NB4 (cell line): Measurements from ENCODE around the gene ANGEL1.

Experiments
- DNase-seq: peaks from one replicate; pipeline ENCODE4 v3.0.0; 2010; ENCODE audit warnings: low read depth
- H3K4me3 ChIP-seq: one replicate; pipeline ENCODE4 v1.5.1; 2011; ENCODE audit warnings: mild to moderate bottlenecking, low read depth, low read length, moderate library complexity
- CTCF ChIP-seq: IDR thresholded peaks from one replicate; pipeline ENCODE4 v1.5.1; 2012; ENCODE audit warnings: low read depth, low read length
- MYC ChIP-seq: IDR thresholded peaks from 2 replicates; pipeline ENCODE4 v1.6.1; 2011; ENCODE audit warnings: low read depth, low read length
- POLR2A ChIP-seq: IDR thresholded peaks from 2 replicates; pipeline ENCODE4 v1.6.1; 2011; ENCODE audit warnings: mild to moderate bottlenecking; ENCODE audit not compliant: insufficient read length; ENCODE audit errors: extremely low read depth
- TF ChIP-seq, protein P1 (sequence below): IDR thresholded peaks from 2 replicates; pipeline ENCODE4 v1.6.1; 2011; ENCODE audit warnings: low read depth, low read length

Gene ANGEL1

GRCh38 chr14:76846331-76847047, 33.8 kb upstream of the ANGEL1 start:
- peak; percentile 59 for DNase-seq
- no peak overlapping the region for H3K4me3 ChIP-seq

GRCh38 chr14:76844223-76844622, 31.5 kb upstream of the ANGEL1 start:
- TF ChIP-seq, protein P1, sequence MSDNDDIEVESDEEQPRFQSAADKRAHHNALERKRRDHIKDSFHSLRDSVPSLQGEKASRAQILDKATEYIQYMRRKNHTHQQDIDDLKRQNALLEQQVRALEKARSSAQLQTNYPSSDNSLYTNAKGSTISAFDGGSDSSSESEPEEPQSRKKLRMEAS = no peak
- TF ChIP-seq POLR2A = no peak
- no peak for TF ChIP-seq MYC
- no peak for TF ChIP-seq CTCF
- no peak overlapping the region for H3K4me3 ChIP-seq
- peak; percentile 42 for DNase-seq

More at GRCh38 chr14:76846331-76847047, 33.8 kb upstream of the ANGEL1 start:
- TF ChIP-seq POLR2A (no peak), CTCF (no peak), MYC (no peak)
- TF ChIP-seq, protein P1 = peak; percentile 15; the same call in 1 of the 2 replicates

DNA sequence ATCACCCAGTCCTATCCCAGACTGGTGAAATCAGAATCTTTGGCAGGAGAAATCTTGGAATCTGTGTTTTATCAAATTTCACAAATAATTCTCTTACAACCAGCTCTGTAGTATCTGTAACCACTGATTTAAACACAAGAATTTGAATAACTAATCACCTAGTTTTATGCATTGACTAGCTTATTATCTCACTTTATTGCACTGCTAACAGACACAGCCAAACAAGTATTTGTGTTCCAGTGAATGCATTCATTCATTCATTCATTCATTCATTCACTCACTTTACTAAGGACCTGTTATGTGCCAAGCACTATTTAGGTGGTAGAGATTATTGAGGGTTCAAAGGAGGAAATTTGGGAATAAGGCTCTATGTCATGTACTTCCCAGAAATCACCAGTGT, 29.7 kb upstream of the ANGEL1 start:
- DNase-seq = no peak
- H3K4me3 ChIP-seq = no peak overlapping the region
- TF ChIP-seq CTCF = no peak
- TF ChIP-seq, protein P1 = no peak
- no peak for TF ChIP-seq MYC
- no peak for TF ChIP-seq POLR2A

DNA sequence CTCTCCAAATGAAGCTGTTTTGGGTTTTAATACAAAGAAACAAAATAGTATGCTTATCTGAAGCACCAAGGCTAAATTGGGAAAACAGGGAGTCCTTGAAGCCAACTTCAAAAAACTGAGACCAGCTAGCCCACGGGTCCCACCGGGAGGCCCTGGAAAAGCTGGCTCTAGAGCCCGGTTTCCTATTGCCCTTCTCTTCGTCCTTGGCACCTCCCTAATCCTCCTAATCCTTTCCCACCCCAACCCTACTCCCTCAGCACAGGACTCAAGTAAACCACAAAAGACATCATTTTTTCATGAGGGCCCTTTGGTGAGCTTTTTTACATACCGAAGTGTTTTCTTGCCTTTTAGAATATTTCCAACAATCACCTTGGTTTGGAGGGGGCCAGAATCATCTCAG, 24.8 kb upstream of the ANGEL1 start:
- TF ChIP-seq POLR2A (no peak), MYC (no peak), CTCF (no peak)
- TF ChIP-seq, protein P1 = no peak
- DNase-seq = no peak
- H3K4me3 ChIP-seq = no peak overlapping the region

- no peak for DNase-seq
- no peak for TF ChIP-seq CTCF
- H3K4me3 ChIP-seq = no peak overlapping the region
Observed at GRCh38 chr14:76836029-76836630, 23.4 kb upstream of the ANGEL1 start.
